Cardiac fibroblast (primary cell): ENCODE data around the gene STX8.

Source experiments
- DNase-seq, 2 donors: peaks; one replicate each; pipeline versions ENCODE4 v3.0.0 to v3.0.0-alpha.2; 2010; ENCODE audit warnings: low read depth in 2 of 2
- H3K4me3 ChIP-seq, 2 donors: replicated peaks in 1 of 2; 1 replicate in 1 of 2; 2 replicates in 1 of 2; pipeline ENCODE4 v1.5.1; 2011; ENCODE audit warnings: low read depth in 2 of 2, low read length in 2 of 2, mild to moderate bottlenecking in 2 of 2, moderate library complexity in 1 of 2
- TF ChIP-seq, protein P1 (sequence below): IDR thresholded peaks from one replicate; pipeline ENCODE4 v1.5.1; 2011; ENCODE audit warnings: low read depth, mild to moderate bottlenecking, low read length, inconsistent platforms

Gene STX8

DNA sequence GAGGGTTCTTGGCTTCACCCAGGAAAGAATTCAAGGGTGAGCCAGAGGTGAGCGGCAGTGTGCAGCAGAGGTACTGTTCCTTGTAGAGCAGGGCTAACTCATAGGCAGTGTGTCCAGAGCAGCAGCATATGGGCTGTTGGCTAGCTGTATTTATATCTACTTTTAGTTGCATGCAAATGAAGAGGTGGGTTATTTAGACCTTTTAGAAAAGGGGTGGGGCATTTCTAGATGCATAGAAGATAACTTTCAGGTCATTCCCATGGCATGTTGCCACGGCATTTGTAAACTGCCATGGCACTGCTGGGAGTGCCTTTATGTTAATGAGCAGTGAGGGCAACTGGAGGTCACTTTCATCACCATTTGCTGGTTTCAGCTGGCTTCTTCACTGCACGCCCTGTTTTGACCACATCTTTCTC, 141.0 kb downstream of the STX8 start:
- H3K4me3 ChIP-seq: no peak overlapping the region
- no peak for DNase-seq
- TF ChIP-seq, protein P1, sequence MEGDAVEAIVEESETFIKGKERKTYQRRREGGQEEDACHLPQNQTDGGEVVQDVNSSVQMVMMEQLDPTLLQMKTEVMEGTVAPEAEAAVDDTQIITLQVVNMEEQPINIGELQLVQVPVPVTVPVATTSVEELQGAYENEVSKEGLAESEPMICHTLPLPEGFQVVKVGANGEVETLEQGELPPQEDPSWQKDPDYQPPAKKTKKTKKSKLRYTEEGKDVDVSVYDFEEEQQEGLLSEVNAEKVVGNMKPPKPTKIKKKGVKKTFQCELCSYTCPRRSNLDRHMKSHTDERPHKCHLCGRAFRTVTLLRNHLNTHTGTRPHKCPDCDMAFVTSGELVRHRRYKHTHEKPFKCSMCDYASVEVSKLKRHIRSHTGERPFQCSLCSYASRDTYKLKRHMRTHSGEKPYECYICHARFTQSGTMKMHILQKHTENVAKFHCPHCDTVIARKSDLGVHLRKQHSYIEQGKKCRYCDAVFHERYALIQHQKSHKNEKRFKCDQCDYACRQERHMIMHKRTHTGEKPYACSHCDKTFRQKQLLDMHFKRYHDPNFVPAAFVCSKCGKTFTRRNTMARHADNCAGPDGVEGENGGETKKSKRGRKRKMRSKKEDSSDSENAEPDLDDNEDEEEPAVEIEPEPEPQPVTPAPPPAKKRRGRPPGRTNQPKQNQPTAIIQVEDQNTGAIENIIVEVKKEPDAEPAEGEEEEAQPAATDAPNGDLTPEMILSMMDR: no peak

DNA sequence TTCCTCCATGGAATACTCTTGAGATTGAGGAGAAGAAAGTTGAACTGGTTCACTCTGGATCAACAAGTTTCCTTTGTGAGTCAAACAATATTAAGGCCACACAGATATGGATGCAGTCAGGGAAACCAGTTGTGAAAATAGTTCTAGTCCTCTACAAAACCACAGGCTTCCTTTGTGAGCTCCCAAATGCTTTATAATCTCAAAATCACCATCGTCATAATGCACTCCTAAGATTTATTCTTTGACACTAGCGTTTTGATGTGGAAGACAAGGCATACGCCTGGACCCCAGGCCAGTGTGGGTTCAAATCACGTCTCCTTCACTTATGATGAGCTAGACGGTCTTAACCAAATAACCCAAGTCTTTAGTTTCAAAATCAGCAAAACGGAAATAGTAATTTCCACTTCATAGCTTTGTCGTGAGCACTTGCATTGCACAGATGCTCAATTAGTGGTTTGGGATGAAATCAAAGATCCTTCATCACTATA, 142.6 kb downstream of the STX8 start:
- peak in 1 of 2 donors; percentile 45 for DNase-seq
- H3K4me3 ChIP-seq: no peak overlapping the region
- TF ChIP-seq, protein P1: no peak

DNA sequence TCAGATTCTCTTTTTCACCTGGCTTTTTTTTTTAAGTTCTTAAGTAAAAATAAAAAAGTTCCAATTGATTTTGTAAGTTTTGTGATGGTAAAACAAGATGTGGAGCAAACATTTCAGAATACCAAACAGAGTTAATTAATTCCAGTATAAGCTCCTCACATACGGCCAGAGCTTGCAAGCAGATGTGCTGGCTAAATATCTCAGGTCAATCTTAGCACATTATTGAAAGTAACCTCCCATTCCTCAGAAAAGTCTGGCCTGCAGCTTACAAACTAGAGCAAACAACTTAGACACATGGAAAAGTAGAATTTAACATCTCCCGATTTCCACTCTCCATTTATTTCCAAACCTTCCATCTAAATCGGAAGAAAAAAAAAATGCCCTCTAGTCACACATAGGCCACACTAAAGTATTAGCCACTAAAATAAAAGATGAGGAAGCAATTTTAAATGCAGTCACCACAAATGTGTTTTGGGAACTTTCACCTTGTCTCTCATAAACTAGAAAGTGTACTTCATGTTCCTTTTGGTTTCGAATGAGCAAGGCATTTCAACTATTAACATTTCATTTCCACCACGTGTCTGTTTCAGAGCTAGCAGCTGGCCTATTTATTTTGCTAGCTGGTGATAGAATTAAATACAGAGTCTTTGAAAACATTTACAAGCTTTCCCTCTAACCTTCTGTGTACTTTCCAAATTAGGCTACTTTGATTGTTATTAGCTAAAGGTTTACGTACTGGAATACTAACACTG, 143.3 kb downstream of the STX8 start:
- TF ChIP-seq, protein P1: no peak
- no peak overlapping the region for H3K4me3 ChIP-seq
- DNase-seq: peak in 1 of 2 donors; percentile 16

DNA sequence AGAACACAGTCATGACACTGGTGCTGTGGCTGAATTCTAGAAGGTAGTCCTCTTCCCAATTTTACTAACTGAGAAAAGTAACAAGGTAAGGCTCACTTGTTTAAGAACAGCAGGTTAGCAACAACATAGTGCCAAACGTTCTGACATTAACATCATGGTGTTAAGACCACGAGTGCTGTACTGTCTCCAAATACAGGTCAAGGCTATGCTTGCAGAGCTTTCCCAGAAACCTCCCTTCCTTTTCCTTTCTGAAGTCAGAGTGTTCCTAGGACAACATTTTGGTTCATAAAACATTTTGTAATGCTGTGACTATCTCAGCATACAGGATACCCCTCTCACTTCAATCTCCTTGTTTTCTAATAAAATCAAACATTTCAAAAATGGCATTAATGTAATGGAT, 144.0 kb downstream of the STX8 start:
- DNase-seq: no peak
- H3K4me3 ChIP-seq: no peak overlapping the region
- TF ChIP-seq, protein P1: no peak

DNA sequence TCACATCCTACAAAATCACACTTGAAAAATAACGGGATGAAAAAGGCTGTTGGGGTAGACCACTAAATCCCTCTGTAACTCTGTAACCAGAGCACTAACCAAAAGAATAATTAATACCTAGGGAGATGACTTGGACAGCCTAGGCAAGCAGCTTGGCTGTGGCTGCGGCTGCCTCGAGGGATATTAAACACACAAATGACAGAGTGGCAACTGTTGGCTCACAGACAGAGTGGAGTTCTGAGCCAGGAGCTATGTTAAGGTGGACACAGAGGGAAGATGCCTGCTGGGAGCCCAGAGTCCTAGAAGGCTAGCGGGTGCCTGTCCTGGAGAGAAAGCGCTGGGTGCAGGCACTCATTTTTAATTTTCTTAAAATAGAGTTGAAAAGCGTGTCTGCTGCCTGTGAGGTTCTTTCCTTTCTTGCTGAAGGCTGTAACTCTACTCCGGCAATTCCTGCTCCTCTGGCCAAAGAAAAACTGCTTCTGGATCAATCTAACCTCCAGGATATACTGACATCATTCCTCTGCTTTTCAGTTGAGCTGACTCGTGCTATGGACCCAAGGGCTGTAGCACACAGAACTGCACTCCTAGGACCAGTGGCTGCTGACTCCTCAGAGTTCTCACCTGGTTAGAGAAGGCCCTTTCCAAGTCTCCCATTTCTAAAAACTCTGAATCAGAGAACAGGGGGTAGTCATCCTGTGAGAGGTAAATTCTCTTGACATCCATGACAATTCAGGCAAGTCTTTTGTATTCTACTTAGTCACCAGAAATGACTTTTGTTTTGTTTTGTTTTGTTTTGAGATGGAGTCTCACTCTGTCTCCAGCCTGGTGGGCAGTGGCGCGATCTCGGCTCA, 147.9 kb downstream of the STX8 start:
- no peak overlapping the region for H3K4me3 ChIP-seq
- TF ChIP-seq, protein P1: no peak
- DNase-seq: peak in 1 of 2 donors; percentile 5

DNA sequence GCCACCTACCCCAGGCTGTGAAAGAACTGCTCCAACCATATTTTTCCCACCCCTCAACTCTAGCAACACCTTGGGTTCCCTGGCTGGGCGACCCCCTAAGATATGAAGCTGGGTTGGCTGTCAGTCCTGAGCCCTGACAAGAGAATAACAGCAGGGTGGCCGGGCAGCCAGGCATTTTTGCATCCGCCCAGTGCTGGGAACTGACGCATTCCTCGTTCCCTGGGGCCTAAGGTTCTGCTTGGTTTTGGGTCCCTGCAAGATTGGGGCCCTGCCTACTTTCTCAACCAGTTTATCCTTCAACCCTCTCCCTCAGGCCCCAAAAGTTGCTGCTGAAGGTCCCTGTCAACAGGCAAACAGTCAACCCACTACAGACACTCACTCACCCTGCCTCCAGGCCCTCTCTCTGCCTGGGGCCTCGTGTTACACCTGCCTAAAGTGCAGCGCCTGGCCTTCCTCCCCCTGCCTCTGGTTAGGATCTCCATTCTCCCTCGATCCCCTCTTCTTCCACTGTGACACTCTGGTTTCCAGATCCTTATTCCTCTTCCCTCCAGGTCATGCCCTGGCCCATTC, 151.5 kb downstream of the STX8 start:
- no peak for DNase-seq
- H3K4me3 ChIP-seq: no peak overlapping the region
- TF ChIP-seq, protein P1: no peak
